Dendritic cell treated with granulocyte-macrophage colony-stimulating factor and Interleukin-4, amounts not matched to agents 40 ng/mL and 50 ng/mL, for 4 days (primary cell): ENCODE measurements around the gene DVL2.

Experiments used
- H3K27ac Mint-ChIP-seq: one replicate; pipeline ENCODE4 v1.8.0; 2022; ENCODE audit warnings: mild to moderate bottlenecking, mixed read lengths
- H3K27me3 Mint-ChIP-seq: one replicate; pipeline ENCODE4 v1.8.0; 2022; ENCODE audit warnings: mild to moderate bottlenecking, mixed read lengths
- H3K36me3 Mint-ChIP-seq: one replicate; pipeline ENCODE4 v1.8.0; 2022; ENCODE audit warnings: low read depth, mixed read lengths
- H3K4me1 Mint-ChIP-seq: one replicate; pipeline ENCODE4 v1.8.0; 2022; ENCODE audit warnings: low read depth, mixed read lengths
- H3K4me3 Mint-ChIP-seq: one replicate; pipeline ENCODE4 v1.8.0; 2022; ENCODE audit warnings: mild to moderate bottlenecking, moderate library complexity, mixed read lengths
- H3K9me3 Mint-ChIP-seq: one replicate; pipeline ENCODE4 v1.8.0; 2022; ENCODE audit warnings: mixed read lengths
- intact Hi-C: fragments of 100-400 bp; cut with micrococcal nuclease; formaldehyde crosslinking; loops from one replicate; pipeline ENCODE4 v1.15.0; 2022

Gene DVL2

GRCh38 chr17:7222972-7223292, 11.4 kb downstream of the DVL2 start:
- Mint-ChIP-seq H3K27ac (no peak overlapping the region), H3K4me1 (peaks cover 42% of the 10 kb centered on the region), H3K27me3 (no peaks in the 10 kb centered on the region), H3K9me3 (no peaks in the 10 kb centered on the region), H3K36me3 (peaks cover 73% of the 10 kb centered on the region), H3K4me3 (no peak overlapping the region)
- intact Hi-C loops = no loop called here

- intact Hi-C loops = no loop called here
- H3K27me3 Mint-ChIP-seq = no peaks in the 10 kb centered on the region
- no peaks in the 10 kb centered on the region for H3K9me3 Mint-ChIP-seq
- H3K27ac Mint-ChIP-seq = no peak overlapping the region
- H3K4me3 Mint-ChIP-seq = no peak overlapping the region
- H3K36me3 Mint-ChIP-seq = peaks cover 67% of the 10 kb centered on the region
- peaks cover 48% of the 10 kb centered on the region for H3K4me1 Mint-ChIP-seq
Measured at GRCh38 chr17:7222093-7222971, 12.0 kb downstream of the DVL2 start.

- Mint-ChIP-seq H3K27me3 (no peaks in the 10 kb centered on the region), H3K36me3 (peaks cover 59% of the 10 kb centered on the region), H3K4me3 (no peak overlapping the region), H3K9me3 (no peaks in the 10 kb centered on the region), H3K4me1 (peaks cover 53% of the 10 kb centered on the region), H3K27ac (no peak overlapping the region)
- intact Hi-C loops = no loop called here
Measured at GRCh38 chr17:7221278-7222092, 12.8 kb downstream of the DVL2 start.

GRCh38 chr17:7220593-7221277, 13.6 kb downstream of the DVL2 start:
- Mint-ChIP-seq H3K9me3 (no peaks in the 10 kb centered on the region), H3K27ac (peak overlapping the region; percentile 91), H3K27me3 (no peaks in the 10 kb centered on the region), H3K36me3 (peaks cover 51% of the 10 kb centered on the region), H3K4me1 (peaks cover 60% of the 10 kb centered on the region), H3K4me3 (peak overlapping the region; percentile 99)
- intact Hi-C loops = no loop called here

GRCh38 chr17:7219812-7220592, 14.3 kb downstream of the DVL2 start, which contains the start of the genes ACADVL and DLG4:
Gene ACADVL (plus strand): TSS chr17:7219938. CDS start chr17:7219985, 47 bp downstream.
Gene DLG4 (minus strand): TSS chr17:7219836.
- H3K27ac Mint-ChIP-seq = peak within 1 kb of the TSS; percentile 91
- H3K27me3 Mint-ChIP-seq = no peaks in the 10 kb centered on the region
- peaks cover 67% of the 10 kb centered on the region for H3K4me1 Mint-ChIP-seq
- H3K36me3 Mint-ChIP-seq = peaks cover 44% of the 10 kb centered on the region
- intact Hi-C loops = loop anchor here (2.0 to 5.0 kb wide), 2 partner anchors 15 to 32 kb away; partner anchors contain the start of genes CTDNEP1, DVL2 and ELP5
- peak within 1 kb of the TSS; percentile 99 for H3K4me3 Mint-ChIP-seq
- H3K9me3 Mint-ChIP-seq = no peaks in the 10 kb centered on the region

- Mint-ChIP-seq H3K4me3 (peak overlapping the region; percentile 99), H3K4me1 (peaks cover 74% of the 10 kb centered on the region), H3K9me3 (no peaks in the 10 kb centered on the region), H3K27ac (peak overlapping the region; percentile 91), H3K36me3 (peaks cover 37% of the 10 kb centered on the region), H3K27me3 (no peaks in the 10 kb centered on the region)
- intact Hi-C loops = loop anchor here (2.0 to 5.0 kb wide), 2 partner anchors 15 to 33 kb away; partner anchors contain the start of genes CTDNEP1, DVL2 and ELP5
Measured at GRCh38 chr17:7219229-7219811, 15.0 kb downstream of the DVL2 start.

GRCh38 chr17:7218758-7219157, 15.6 kb downstream of the DVL2 start:
- Mint-ChIP-seq H3K4me1 (peaks cover 80% of the 10 kb centered on the region), H3K36me3 (peaks cover 32% of the 10 kb centered on the region), H3K9me3 (no peaks in the 10 kb centered on the region), H3K27ac (peak overlapping the region; percentile 91), H3K4me3 (peak overlapping the region; percentile 30), H3K27me3 (no peaks in the 10 kb centered on the region)
- intact Hi-C loops = loop anchor here (2.0 to 5.0 kb wide), 2 partner anchors 16 to 34 kb away; partner anchors contain the start of genes CTDNEP1, DVL2 and ELP5

GRCh38 chr17:7218166-7218565, 16.2 kb downstream of the DVL2 start:
- Mint-ChIP-seq H3K4me3 (peak overlapping the region; percentile 27), H3K9me3 (no peaks in the 10 kb centered on the region), H3K27ac (peak overlapping the region; percentile 91), H3K4me1 (peaks cover 86% of the 10 kb centered on the region), H3K27me3 (no peaks in the 10 kb centered on the region), H3K36me3 (peaks cover 31% of the 10 kb centered on the region)
- intact Hi-C loops = loop anchor here (2.0 to 5.0 kb wide), 2 partner anchors 17 to 34 kb away; partner anchors contain the start of genes CTDNEP1, DVL2 and ELP5

- no peaks in the 10 kb centered on the region for H3K27me3 Mint-ChIP-seq
- intact Hi-C loops = loop anchor here (5.0 kb wide), 1 partner anchor 35 kb away; the partner anchor contains the start of genes CTDNEP1 and ELP5
- H3K4me1 Mint-ChIP-seq = peaks cover 87% of the 10 kb centered on the region
- H3K36me3 Mint-ChIP-seq = peaks cover 24% of the 10 kb centered on the region
- H3K9me3 Mint-ChIP-seq = no peaks in the 10 kb centered on the region
- peak overlapping the region; percentile 82 for H3K4me3 Mint-ChIP-seq
- peak overlapping the region; percentile 91 for H3K27ac Mint-ChIP-seq
Measured at GRCh38 chr17:7217113-7217987, 17.0 kb downstream of the DVL2 start.

- Mint-ChIP-seq H3K9me3 (no peaks in the 10 kb centered on the region), H3K27ac (peak overlapping the region; percentile 47), H3K4me1 (peaks cover 84% of the 10 kb centered on the region)
Measured at GRCh38 chr17:7216242-7217112, 17.8 kb downstream of the DVL2 start.

GRCh38 chr17:7215652-7216180, 18.6 kb downstream of the DVL2 start:
- Mint-ChIP-seq H3K4me3 (peak overlapping the region; percentile 94), H3K27ac (peak overlapping the region; percentile 47)

More at GRCh38 chr17:7216242-7217112, 17.8 kb downstream of the DVL2 start:
- Mint-ChIP-seq H3K36me3 (peaks cover 15% of the 10 kb centered on the region), H3K4me3 (peak overlapping the region; percentile 65), H3K27me3 (no peaks in the 10 kb centered on the region)
- intact Hi-C loops = loop anchor here (5.0 kb wide), 1 partner anchor 36 kb away; the partner anchor contains the start of genes CTDNEP1 and ELP5

More at GRCh38 chr17:7215652-7216180, 18.6 kb downstream of the DVL2 start:
- intact Hi-C loops = loop anchor here (1.0 to 5.0 kb wide), 2 partner anchors 10 to 37 kb away; partner anchors contain the start of genes CTDNEP1 and ELP5
- H3K4me1 Mint-ChIP-seq = peaks cover 76% of the 10 kb centered on the region
- H3K27me3 Mint-ChIP-seq = no peaks in the 10 kb centered on the region
- peaks cover 12% of the 10 kb centered on the region for H3K36me3 Mint-ChIP-seq
- H3K9me3 Mint-ChIP-seq = no peaks in the 10 kb centered on the region
